Peyer's patch (tissue), 4 donors: ENCODE data around the gene CELF2. TPM values are rescaled to one million over a fixed set of nuclear protein-coding genes. Genes with fewer than 3 reads are reported as not detected.
"Not testable (repeated sequence)": the region's sequence is repeated elsewhere in the genome, so short reads cannot be mapped to it uniquely, and the experiment has no call there.

Source experiments
- DNase-seq, 3 donors: peaks; one replicate each; pipeline ENCODE4 v3.0.0-alpha.2; 2017 to 2019
- H3K27ac ChIP-seq, 4 donors: fragments of 200-600 bp; sonication (generic); one replicate each; pipeline ENCODE4 v1.5.1; 2016 to 2019
- H3K27me3 ChIP-seq, 2 donors: fragments of 200-600 bp; sonication (generic); one replicate each; pipeline ENCODE4 v1.5.1; 2019
- H3K36me3 ChIP-seq, 3 donors: fragments of 200-600 bp; sonication (generic); one replicate each; pipeline ENCODE4 v1.5.1; 2016 to 2019
- H3K4me1 ChIP-seq, 4 donors: fragments of 200-600 bp; sonication (generic); one replicate each; pipeline ENCODE4 v1.5.1; 2016 to 2019
- H3K4me3 ChIP-seq, 4 donors: fragments of 200-600 bp; sonication (generic); 1 replicate in 3 of 4; 2 replicates in 1 of 4; pipeline ENCODE4 v1.5.1; 2016 to 2019; ENCODE audit warnings: mild to moderate bottlenecking in 1 of 4
- H3K9me3 ChIP-seq, 4 donors: fragments of 200-600 bp; sonication (generic); one replicate each; pipeline ENCODE4 v1.5.1; 2016 to 2019; ENCODE audit warnings: mild to moderate bottlenecking in 1 of 4
- POLR2A ChIP-seq, 2 donors: fragments of 450-650 bp; IDR thresholded peaks; one replicate each; pipeline ENCODE4 v1.5.1; 2017; ENCODE audit warnings: antibody characterized with exemption in 2 of 2, mild to moderate bottlenecking in 2 of 2, moderate library complexity in 2 of 2
- total RNA-seq, 4 donors: library from RNA; depleted of rRNA; stranded (reverse); fragments of >200 nt; gene quantifications; one replicate each; pipeline ENCODE4 v1.1.0, GENCODE V29; 2016
- TF ChIP-seq, protein P1 (sequence below), 6 experiments: fragments of 450-650 bp in 4 of 6; fragments of 200-600 bp in 2 of 6; sonication (generic) in 1 of 6; IDR thresholded peaks; one replicate each; pipeline ENCODE4 v1.5.1; 2017 to 2019; ENCODE audit warnings: antibody characterized with exemption in 6 of 6, mild to moderate bottlenecking in 3 of 6, moderate library complexity in 1 of 6

The CELF2 gene
- total RNA-seq, 4 donors from 2014 or later: 20.5 to 110 (median 40.7) TPM

- H3K36me3 ChIP-seq: no peaks in the 10 kb centered on the region
- TF ChIP-seq, protein P1, sequence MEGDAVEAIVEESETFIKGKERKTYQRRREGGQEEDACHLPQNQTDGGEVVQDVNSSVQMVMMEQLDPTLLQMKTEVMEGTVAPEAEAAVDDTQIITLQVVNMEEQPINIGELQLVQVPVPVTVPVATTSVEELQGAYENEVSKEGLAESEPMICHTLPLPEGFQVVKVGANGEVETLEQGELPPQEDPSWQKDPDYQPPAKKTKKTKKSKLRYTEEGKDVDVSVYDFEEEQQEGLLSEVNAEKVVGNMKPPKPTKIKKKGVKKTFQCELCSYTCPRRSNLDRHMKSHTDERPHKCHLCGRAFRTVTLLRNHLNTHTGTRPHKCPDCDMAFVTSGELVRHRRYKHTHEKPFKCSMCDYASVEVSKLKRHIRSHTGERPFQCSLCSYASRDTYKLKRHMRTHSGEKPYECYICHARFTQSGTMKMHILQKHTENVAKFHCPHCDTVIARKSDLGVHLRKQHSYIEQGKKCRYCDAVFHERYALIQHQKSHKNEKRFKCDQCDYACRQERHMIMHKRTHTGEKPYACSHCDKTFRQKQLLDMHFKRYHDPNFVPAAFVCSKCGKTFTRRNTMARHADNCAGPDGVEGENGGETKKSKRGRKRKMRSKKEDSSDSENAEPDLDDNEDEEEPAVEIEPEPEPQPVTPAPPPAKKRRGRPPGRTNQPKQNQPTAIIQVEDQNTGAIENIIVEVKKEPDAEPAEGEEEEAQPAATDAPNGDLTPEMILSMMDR (IDR thresholded peaks at IDR 0.05): no peak
- no peak for TF ChIP-seq POLR2A (IDR thresholded peaks at IDR 0.05)
- no peak for DNase-seq
Observed at GRCh38 chr10:11357439-11357838, 339.8 kb downstream of the CELF2 start.

DNA sequence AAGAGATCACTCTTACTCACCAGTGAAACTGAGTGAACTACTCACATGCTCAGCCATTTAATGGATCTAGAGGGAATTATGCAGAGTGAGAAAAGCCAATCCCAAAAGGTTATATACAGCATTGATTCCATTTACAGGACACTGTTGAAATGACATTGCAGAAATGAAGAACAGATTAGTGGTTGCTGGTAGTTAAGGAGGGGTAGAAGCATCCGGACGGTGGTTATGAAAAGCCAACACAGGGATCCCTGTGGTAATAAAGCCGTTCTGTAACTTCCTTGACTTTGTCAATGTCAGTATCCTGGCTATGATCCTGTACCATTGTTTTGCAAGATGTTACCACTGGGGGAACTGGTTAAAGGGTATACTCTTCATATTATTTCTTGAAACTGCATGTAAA lies 340.3 kb downstream of the CELF2 start:
- TF ChIP-seq, protein P1 (IDR thresholded peaks at IDR 0.05): no peak
- no peak for TF ChIP-seq POLR2A (IDR thresholded peaks at IDR 0.05)
- Histone ChIP-seq H3K4me1 (no peaks in the 10 kb centered on the region), H3K36me3 (no peaks in the 10 kb centered on the region), H3K27ac (no peak overlapping the region), H3K4me3 (no peak overlapping the region), H3K9me3 (no peaks in the 10 kb centered on the region), H3K27me3 (no peaks in the 10 kb centered on the region)
- no peak for DNase-seq

More at GRCh38 chr10:11357439-11357838, 339.8 kb downstream of the CELF2 start:
- Histone ChIP-seq H3K27ac (no peak overlapping the region), H3K9me3 (no peaks in the 10 kb centered on the region), H3K27me3 (no peaks in the 10 kb centered on the region), H3K4me3 (no peak overlapping the region), H3K4me1 (no peaks in the 10 kb centered on the region)

GRCh38 chr10:11358923-11359575 lies 341.4 kb downstream of the CELF2 start:
- TF ChIP-seq, protein P1 (IDR thresholded peaks at IDR 0.05): no peak
- Histone ChIP-seq H3K9me3 (no peaks in the 10 kb centered on the region), H3K4me3 (no peak overlapping the region), H3K36me3 (no peaks in the 10 kb centered on the region), H3K27ac (no peak overlapping the region), H3K4me1 (no peaks in the 10 kb centered on the region), H3K27me3 (no peaks in the 10 kb centered on the region)
- no peak for DNase-seq

DNA sequence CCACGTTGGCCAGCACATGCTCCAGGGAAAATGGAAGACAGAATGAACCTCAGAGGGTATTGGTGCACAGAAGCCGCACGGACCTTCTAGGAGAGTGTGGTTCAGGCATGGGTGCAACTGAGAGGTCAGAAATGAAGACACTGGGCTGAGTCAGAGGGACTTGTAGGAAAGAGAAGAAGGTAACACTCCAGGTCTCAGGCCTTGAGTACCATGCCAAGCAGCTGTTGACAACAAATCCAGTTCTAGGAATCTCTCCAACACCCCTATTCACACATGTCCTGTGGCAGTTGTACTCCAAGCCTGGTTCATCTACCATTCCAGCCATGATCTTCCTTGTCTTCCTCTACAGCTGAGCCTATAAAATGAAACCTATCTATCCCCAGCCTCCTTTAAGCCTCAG lies 342.2 kb downstream of the CELF2 start:
- H3K9me3 ChIP-seq: no peaks in the 10 kb centered on the region
- DNase-seq: no peak
- no peaks in the 10 kb centered on the region for H3K36me3 ChIP-seq
- no peak overlapping the region for H3K4me3 ChIP-seq
- no peak overlapping the region for H3K27ac ChIP-seq
- no peaks in the 10 kb centered on the region for H3K27me3 ChIP-seq
- TF ChIP-seq, protein P1 (IDR thresholded peaks at IDR 0.05): no peak
- TF ChIP-seq POLR2A (IDR thresholded peaks at IDR 0.05): no peak
- H3K4me1 ChIP-seq: no peaks in the 10 kb centered on the region

- Histone ChIP-seq H3K4me3 (no peak overlapping the region), H3K27ac (no peak overlapping the region), H3K36me3 (no peaks in the 10 kb centered on the region), H3K4me1 (no peaks in the 10 kb centered on the region), H3K27me3 (no peaks in the 10 kb centered on the region), H3K9me3 (no peaks in the 10 kb centered on the region)
- DNase-seq: no peak
- TF ChIP-seq POLR2A (IDR thresholded peaks at IDR 0.05): no peak
- TF ChIP-seq, protein P1 (IDR thresholded peaks at IDR 0.05): no peak
Observed at GRCh38 chr10:11363497-11363896, 345.8 kb downstream of the CELF2 start.

DNA sequence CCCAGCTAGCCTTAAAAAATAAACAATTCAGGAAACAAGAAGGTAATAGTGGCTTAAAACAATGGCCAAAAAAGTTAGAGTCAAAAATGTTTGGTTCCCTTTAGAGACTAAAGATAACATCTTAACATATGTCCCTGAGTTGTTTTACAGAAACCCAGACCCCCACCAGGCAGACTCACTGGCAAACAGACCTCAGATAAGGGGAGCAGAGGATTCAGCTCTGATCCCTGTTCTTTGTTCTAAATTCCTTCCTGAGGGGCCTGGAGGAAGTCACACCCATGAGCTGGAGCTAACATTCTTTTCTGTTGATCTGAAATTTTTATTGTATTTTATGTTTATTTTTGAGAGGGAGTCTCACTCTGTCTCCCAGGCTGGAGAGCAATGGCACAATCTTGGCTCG lies 346.6 kb downstream of the CELF2 start:
- no peak overlapping the region for H3K27ac ChIP-seq
- no peaks in the 10 kb centered on the region for H3K27me3 ChIP-seq
- H3K4me1 ChIP-seq: no peaks in the 10 kb centered on the region
- DNase-seq: no peak
- H3K4me3 ChIP-seq: no peak overlapping the region
- no peaks in the 10 kb centered on the region for H3K36me3 ChIP-seq
- no peaks in the 10 kb centered on the region for H3K9me3 ChIP-seq
- no peak for TF ChIP-seq POLR2A (IDR thresholded peaks at IDR 0.05)

GRCh38 chr10:11366889-11367288 lies 349.2 kb downstream of the CELF2 start:
- H3K27me3 ChIP-seq, H3K4me3 ChIP-seq, H3K9me3 ChIP-seq, DNase-seq, H3K27ac ChIP-seq, H3K4me1 ChIP-seq, H3K36me3 ChIP-seq: not testable (repeated sequence)
